Astrocyte (in vitro differentiated cells and primary cell): ENCODE data around the gene SEMA3A.

Experiments used
- EZH2 ChIP-seq: IDR thresholded peaks from 2 replicates; pipeline ENCODE4 v1.6.1; 2012; ENCODE audit warnings: mild to moderate bottlenecking, low read length, inconsistent platforms; ENCODE audit not compliant: insufficient read depth
- TF ChIP-seq, protein P1 (sequence below): IDR thresholded peaks from 2 replicates; pipeline ENCODE4 v1.5.1; 2011; ENCODE audit warnings: low read depth, mild to moderate bottlenecking, inconsistent platforms, low read length, moderate library complexity; ENCODE audit not compliant: insufficient read depth

GRCh38 chr7:83918142-83918541 is 276.4 kb downstream of the SEMA3A start:
- TF ChIP-seq, protein P1, sequence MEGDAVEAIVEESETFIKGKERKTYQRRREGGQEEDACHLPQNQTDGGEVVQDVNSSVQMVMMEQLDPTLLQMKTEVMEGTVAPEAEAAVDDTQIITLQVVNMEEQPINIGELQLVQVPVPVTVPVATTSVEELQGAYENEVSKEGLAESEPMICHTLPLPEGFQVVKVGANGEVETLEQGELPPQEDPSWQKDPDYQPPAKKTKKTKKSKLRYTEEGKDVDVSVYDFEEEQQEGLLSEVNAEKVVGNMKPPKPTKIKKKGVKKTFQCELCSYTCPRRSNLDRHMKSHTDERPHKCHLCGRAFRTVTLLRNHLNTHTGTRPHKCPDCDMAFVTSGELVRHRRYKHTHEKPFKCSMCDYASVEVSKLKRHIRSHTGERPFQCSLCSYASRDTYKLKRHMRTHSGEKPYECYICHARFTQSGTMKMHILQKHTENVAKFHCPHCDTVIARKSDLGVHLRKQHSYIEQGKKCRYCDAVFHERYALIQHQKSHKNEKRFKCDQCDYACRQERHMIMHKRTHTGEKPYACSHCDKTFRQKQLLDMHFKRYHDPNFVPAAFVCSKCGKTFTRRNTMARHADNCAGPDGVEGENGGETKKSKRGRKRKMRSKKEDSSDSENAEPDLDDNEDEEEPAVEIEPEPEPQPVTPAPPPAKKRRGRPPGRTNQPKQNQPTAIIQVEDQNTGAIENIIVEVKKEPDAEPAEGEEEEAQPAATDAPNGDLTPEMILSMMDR: no peak
- TF ChIP-seq EZH2: no peak
